Fibroblast of upper back skin (primary cell): Measurements from ENCODE around the gene FITM1.

ENCODE experiments used
- DNase-seq: peaks from one replicate; pipeline ENCODE4 v3.0.0-alpha.2; 2013

Gene FITM1

DNA sequence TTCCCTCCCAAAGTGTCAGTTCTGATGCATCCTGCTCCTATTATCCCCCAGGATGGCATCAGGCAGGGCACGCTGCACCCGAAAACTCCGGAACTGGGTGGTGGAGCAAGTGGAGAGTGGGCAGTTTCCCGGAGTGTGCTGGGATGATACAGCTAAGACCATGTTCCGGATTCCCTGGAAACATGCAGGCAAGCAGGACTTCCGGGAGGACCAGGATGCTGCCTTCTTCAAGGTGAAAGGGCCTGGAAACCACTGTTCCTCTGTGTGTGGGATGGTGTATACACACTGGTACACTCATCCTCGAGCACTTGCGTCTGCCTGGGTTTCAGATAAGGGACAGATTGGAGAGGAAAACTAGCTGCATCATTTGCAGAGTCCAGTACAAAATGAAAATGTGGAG lies 31.6 kb downstream of the FITM1 start:
- DNase-seq: no peak

DNA sequence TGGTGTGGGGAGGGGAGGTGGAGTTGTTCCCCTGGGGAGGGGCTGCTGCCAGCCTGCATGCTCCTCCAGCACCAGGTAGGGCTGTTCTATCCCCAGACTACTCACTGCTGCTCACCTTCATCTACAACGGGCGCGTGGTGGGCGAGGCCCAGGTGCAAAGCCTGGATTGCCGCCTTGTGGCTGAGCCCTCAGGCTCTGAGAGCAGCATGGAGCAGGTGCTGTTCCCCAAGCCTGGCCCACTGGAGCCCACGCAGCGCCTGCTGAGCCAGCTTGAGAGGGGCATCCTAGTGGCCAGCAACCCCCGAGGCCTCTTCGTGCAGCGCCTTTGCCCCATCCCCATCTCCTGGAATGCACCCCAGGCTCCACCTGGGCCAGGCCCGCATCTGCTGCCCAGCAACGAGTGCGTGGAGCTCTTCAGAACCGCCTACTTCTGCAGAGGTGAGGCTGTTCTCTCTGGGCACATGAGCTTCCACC lies 34.1 kb downstream of the FITM1 start:
- no peak for DNase-seq

DNA sequence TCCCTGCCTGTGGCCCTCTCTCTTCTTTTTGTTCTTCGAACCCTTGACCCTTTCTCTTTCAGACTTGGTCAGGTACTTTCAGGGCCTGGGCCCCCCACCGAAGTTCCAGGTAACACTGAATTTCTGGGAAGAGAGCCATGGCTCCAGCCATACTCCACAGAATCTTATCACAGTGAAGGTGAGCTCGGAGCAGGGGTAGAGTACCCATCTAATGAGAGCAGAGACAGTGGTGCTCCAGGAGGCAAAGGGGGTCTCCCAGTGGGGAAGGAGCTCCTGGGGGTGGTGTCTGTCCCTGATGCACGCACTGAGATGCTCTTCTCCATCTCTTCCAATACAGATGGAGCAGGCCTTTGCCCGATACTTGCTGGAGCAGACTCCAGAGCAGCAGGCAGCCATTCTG lies 35.3 kb downstream of the FITM1 start:
- DNase-seq: no peak

DNA sequence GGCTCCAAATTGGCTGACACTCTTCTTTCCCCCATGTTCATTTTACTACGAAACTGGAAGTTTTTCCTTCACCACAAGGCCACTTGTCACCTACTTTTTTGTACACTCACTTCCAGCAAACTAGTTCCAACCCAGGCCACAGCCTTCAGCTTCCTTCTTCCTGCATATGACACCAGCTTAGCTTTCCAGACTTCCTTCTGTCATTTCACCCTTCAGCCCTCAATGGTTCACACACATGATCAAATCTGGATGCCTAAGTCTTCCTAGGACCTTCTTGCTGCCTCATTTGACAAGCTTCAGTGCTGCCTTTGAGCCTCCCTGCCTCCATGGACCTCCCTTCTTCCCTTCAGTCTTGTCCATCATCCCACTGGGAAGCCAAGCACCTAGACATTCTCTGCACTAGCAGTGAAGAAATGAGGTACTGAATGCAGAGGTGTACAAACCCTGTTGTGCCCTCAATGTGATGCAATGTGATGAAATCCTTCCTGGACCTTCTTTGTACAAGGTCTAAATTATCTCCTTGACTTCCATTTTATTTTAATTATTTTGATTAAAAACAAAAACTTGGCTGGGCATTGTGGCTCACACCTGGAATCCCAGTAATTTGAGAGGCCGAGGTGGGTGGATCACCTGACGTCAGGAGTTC lies 37.1 kb downstream of the FITM1 start:
- DNase-seq: no peak

DNA sequence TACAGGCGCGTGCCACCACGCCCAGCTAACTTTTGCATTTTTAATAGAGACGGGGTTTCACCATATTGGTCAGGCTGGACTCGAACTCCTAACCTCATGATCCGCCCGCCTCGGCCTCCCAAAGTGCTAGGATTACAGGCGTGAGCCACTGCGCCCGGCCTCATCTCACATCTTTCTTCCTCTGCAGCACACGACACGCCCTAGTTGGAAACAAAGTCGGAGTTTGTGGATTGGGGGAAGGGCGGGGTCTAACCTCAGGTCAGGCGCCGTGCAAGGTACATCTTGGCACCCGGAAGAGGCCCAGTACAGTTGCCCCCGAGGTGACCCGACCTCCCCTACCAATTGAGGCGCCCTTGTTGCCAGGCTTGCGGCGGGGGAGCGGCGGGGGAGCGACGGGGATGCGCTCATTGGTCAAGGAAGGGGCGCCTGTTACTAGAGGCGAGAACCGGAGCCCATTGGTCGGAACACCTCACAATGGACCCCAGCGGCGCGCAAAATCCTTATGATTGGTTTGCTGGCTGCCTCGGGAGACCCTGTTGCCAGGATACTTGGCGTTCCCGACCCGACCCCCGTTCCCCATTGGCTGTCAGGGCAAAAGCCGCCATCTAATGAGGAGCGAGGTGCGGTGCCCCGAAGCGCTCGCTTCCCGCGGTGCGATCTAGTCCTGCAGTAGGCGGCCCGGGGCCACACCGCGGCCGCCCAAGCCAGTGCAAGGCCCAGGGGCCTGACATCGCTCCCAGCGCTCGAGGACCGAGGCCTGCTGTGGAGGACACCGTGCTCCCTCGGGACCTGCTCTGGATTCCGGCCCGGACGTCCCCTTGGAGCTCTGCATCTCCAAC lies 41.2 kb downstream of the FITM1 start, which contains the start of gene REC8:
Gene REC8 (plus strand): TSS at position 659 of the 839 bp plus-strand sequence. CDS start 473 bp downstream, outside the sequence.
- DNase-seq: peak; percentile 78

DNA sequence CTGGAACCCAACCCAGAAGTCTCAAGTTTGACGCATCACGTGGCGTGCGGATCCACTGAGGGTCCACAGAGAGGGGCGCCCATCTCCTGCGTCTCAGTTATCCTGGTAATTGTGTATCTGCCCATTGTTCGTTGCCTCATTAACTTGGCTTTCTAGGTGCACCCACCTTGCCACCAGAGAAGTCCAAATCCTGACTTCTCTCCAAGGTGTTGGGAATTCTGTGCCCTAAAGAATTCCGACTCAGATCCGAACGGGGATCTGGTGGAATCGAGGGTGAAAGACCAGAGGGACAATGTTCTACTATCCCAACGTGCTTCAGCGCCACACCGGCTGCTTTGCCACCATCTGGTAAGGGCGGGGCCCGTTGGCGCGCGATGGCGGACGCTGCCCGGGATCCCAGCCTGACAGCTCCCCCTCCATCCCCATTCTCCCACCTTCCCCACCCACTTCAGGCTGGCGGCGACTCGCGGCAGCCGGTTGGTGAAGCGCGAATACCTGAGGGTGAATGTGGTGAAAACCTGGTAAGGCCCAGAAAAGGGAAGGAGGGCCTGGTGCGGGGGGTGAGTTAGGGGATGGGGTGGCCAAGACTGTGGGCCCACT lies 41.9 kb downstream of the FITM1 start:
- DNase-seq: no peak

DNA sequence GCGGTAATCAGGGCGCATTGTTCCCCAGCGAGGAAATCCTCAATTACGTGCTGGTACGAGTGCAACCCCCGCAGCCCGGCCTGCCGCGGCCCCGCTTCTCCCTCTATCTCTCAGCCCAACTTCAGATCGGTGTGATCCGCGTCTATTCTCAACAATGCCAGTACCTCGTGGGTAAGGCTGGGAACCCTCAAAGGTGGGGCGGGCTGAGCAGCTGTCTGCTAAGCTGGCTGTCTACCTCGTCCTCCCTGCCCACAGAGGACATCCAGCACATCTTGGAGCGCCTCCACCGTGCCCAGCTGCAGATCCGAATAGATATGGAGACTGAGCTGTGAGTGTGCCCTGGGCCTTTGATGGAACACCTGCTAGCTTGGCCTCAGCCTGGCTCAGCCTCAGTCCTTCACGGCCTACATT lies 42.4 kb downstream of the FITM1 start:
- DNase-seq: no peak

DNA sequence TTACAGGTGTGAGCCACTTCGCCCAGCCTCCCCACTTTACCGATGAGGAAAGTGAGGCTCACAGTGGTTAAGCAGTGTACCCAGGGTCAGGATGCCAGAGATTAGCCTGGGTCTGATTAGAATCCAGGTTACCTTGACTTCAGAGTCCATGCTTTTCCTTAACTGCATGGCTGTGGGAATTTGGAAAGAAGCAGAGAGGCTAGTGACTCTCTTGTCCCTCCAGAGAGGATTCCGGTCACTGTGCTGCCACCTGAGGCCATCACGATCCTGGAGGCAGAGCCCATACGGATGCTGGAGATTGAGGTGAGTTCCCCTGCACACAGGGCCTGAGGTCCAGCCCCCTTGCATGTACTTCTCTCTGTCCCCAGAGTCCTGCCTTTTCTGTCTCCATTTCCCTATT lies 46.1 kb downstream of the FITM1 start:
- DNase-seq: no peak

DNA sequence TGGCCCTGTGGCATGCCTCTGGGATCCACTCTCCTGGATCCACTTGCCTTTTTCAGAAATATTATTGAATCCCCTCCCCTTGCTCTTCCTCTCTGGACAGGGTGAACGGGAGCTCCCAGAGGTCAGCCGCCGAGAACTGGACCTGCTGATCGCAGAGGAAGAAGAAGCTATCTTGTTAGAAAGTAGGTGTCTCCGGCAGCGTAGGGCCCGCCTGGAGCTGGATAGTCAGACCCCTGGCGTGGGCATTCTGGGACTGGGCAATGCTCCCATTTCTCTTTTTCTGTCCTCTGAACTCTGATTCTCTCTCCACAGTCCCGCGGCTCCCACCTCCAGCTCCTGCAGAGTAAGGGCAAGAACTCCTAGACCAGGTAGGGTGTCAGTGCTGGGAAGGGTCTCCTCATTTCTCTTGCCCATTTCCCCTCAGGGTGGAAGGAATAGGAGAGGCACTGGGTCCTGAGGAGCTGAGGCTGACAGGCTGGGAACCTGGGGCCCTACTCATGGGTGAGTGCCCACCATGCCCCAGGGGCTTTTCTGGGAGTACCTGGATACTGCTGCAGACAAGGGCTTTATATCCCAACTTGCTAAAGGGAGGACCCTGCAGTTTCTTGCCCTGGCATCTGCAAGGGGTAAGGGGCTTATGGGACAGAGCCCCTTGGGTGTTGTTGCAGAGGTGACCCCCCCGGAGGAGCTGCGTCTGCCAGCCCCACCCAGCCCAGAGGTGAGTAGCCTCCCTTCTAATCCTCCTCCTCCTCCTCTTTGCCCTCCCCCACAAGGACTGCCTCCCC lies 46.8 kb downstream of the FITM1 start:
- no peak for DNase-seq

DNA sequence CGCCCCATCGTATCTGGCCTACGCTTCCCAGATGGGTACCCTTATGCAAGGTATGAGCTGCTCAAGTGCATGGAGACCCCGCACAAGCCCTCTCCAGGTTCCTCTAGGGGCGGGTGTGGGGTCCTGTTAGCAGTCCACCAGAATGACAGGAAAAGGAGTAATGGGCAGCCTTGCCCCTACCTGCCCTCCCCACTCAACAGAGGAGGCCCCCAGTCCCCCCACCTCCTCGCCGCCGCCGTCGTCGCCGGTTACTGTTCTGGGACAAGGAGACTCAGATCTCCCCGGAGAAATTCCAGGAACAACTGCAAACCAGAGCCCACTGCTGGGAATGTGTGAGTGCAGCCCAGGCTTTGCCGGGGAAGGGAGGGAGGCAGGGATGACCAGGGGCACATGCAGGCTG lies 47.4 kb downstream of the FITM1 start:
- no peak for DNase-seq

DNA sequence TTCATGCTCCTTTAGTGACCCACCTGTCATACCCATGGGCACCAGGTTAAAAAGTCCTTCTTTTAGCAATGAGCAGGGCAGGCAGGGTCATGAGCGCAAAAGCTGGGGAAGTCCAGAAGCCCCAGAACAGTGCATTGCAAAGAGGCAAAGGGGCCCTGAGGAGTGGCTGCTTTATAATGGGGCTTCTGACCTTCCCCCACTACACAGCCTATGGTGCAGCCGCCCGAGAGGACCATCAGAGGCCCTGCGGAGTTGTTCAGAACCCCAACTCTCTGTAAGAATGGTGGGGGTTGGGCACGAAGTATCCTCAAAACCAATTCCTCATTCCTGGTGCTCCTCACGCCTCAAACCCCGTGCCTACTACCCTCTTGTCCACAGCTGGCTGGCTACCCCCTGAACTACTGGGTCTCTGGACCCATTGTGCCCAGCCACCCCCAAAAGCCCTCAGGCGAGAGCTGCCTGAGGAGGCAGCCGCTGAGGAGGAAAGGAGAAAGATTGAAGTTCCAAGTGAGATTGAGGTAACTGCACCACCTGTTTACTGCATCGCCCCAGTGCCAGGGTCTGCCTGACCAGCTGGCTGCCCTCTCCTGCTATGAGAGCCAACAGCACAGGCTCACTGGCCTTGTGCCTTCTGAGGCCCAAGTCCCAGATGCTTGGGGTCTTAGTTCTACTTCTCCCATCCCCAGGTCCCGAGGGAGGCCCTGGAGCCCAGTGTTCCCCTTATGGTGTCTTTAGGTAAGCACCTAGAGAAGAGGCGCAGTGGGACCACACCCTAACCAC lies 48.1 kb downstream of the FITM1 start:
- DNase-seq: no peak

DNA sequence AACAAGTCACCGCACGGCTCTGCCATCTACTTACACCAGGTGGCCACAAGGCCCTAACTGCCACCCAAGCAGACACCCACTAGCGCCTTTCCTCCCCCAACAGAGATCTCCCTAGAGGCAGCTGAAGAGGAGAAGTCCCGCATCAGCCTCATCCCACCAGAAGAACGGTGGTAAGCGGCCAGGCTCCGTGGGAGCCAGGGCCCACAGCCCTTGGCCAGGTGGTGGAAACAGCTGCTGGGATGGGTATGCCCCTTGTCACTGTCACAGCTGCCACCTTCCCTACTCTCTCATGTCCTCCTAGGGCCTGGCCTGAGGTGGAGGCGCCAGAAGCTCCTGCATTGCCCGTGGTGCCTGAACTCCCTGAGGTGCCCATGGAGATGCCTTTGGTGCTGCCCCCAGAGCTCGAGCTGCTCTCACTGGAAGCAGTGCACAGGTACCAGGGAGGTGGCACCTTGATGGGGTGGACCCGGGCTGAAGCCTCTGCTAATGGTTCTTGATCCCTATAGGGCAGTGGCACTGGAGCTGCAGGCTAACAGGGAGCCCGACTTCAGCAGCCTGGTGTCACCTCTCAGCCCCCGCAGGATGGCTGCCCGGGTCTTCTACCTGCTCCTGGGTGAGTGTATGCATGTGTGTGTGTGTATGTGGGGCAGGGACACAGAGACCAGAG lies 49.0 kb downstream of the FITM1 start:
- DNase-seq: no peak

DNA sequence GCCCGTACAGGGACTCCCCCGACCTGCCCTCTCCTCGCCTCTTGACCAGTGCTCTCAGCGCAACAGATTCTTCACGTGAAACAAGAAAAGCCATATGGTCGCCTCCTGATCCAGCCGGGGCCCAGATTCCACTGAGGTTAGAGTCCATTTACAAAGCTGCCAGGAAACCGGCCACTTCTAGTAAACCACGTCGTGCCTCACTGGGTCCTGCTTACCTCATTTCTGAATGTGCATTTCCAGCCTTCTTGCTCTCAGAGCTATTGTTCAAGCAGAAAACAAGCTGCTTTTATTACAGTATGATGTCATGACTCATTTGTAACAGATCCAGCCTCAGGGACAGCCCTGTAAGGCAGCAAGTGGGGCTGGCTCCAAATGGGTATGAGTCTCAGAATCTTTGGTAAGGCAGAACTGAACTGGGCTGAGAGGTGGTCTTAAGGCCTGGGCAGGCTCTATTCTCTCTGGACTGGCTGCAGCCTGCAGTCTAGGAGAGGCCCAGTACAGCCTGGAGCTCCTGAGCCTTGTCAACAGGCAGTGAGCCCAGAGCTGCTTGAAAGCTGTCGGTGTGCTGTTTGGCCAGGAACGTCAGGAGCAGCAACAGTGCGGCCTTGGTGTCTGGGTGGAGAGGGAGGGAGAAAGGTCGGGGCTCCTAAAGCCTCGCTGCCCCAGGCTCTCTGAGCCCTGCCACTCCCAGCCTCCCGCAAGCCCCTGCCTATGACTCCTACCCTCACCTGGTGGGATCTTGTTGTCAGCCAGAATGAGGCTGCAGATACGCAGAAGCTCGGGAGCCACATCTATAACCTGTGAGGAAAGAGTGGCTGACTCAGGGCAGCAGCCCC lies 49.7 kb downstream of the FITM1 start:
- peak; percentile 49 for DNase-seq

DNA sequence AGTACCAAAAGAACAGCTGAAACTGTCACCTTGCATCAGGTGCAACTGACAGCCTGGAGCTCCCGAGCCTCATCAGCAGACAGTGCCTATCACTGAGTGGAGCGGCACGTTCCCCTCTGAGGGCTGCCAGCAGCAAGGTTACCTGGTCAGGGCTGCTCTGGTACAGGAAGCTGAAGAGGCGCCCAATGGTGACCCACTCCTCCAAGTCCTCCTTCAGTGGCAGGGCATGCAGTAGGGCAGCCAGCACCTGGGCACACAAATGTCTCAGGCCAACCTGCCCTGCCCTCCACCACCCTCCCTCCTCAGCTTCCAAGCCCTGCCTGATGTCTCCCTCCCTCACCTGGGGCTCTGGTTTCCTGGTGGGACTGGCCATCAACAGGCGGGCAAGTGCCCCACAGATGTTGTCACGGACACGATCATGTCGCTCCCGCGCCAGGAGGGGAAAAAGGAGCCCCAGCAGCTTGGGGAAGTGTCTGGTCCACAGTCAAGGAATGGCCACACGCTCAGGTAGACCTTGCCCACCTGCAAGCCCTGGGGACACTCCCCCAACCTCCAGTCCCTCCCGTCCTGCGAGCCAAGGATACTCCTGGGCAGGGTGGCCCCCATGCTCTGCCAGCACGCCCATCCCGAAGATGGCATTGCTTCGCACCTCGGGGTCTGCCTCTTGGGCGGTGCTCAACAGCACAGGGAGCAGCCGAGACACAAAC lies 51.1 kb downstream of the FITM1 start:
- DNase-seq: no peak
